ENCODE measurements around the gene MAPK1.
"Not testable (repeated sequence)": the region's sequence is repeated elsewhere in the genome, so short reads cannot be mapped to it uniquely, and the experiment has no call there.

MAPK1 gene

GRCh38 chr22:21811982-21812381 is 55.5 kb downstream of the MAPK1 start:
- H3K4me3 ChIP-seq (replicated peaks in 1 of 2; ENCODE audit: low read depth in 2 of 2, low read length in 2 of 2): no peak overlapping the region
- TF ChIP-seq, protein P1, sequence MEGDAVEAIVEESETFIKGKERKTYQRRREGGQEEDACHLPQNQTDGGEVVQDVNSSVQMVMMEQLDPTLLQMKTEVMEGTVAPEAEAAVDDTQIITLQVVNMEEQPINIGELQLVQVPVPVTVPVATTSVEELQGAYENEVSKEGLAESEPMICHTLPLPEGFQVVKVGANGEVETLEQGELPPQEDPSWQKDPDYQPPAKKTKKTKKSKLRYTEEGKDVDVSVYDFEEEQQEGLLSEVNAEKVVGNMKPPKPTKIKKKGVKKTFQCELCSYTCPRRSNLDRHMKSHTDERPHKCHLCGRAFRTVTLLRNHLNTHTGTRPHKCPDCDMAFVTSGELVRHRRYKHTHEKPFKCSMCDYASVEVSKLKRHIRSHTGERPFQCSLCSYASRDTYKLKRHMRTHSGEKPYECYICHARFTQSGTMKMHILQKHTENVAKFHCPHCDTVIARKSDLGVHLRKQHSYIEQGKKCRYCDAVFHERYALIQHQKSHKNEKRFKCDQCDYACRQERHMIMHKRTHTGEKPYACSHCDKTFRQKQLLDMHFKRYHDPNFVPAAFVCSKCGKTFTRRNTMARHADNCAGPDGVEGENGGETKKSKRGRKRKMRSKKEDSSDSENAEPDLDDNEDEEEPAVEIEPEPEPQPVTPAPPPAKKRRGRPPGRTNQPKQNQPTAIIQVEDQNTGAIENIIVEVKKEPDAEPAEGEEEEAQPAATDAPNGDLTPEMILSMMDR (IDR thresholded peaks at IDR 0.05; ENCODE audit: low read depth, low read length): no peak

GRCh38 chr22:21807544-21808529 is 59.6 kb downstream of the MAPK1 start:
- no peak overlapping the region for H3K4me3 ChIP-seq (replicated peaks in 1 of 2; ENCODE audit: low read depth in 2 of 2, low read length in 2 of 2)
- TF ChIP-seq, protein P1 (IDR thresholded peaks at IDR 0.05; ENCODE audit: low read depth, low read length): no peak
- peak in 1 of 2 donors; percentile 16 for DNase-seq (ENCODE audit: low read depth in 2 of 2)

More at GRCh38 chr22:21811982-21812381, 55.5 kb downstream of the MAPK1 start:
- DNase-seq (ENCODE audit: low read depth in 2 of 2): no peak

DNA sequence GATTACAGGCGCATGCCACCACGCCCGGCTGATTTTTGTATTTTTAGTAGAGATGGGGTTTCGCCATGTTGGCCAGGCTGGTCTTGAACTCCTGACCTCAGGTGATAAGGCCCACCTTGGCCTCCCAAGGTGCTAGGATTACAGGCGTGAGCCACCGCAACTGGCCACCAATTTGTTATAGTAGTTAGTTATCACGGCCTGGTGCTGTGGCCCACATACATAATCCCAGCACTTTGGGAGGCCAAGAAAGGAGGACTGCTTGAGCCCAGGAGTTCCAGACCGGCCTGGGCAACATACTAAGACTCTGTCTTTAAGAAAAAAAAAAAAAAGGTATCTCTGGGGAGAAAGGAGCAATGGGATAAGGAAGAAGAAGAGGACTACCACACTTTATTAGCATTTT is 62.1 kb downstream of the MAPK1 start:
- not testable (repeated sequence) for DNase-seq (ENCODE audit: low read depth in 2 of 2); H3K4me3 ChIP-seq (replicated peaks in 1 of 2; ENCODE audit: low read depth in 2 of 2, low read length in 2 of 2)

DNA sequence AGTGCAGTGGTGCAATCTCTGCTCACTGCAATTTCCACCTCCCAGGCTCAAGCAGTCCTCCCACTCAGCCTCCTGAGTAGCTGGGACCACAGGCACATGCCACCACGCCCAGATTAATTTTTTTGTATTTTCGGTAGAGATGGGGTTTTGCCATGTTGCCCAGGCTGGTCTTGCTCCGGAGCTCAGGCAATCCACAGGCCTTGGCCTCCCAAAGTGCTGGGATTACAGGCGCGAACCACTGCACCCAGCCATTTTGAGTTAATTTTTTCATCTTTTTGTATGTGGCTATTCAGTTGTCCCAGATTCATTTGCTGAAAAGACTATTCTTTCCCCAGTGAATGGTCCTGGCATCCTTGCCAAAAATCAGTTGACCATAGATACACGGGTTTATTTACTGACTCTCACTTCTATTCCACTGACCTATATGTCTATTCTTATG is 63.6 kb downstream of the MAPK1 start:
- DNase-seq (ENCODE audit: low read depth in 2 of 2): no peak
- TF ChIP-seq, protein P1 (IDR thresholded peaks at IDR 0.05; ENCODE audit: low read depth, low read length): no peak
- H3K4me3 ChIP-seq (replicated peaks in 1 of 2; ENCODE audit: low read depth in 2 of 2, low read length in 2 of 2): no peak overlapping the region

GRCh38 chr22:21802673-21803072 is 64.8 kb downstream of the MAPK1 start:
- TF ChIP-seq, protein P1 (IDR thresholded peaks at IDR 0.05; ENCODE audit: low read depth, low read length): no peak
- H3K4me3 ChIP-seq (replicated peaks in 1 of 2; ENCODE audit: low read depth in 2 of 2, low read length in 2 of 2): no peak overlapping the region
- DNase-seq (ENCODE audit: low read depth in 2 of 2): no peak

DNA sequence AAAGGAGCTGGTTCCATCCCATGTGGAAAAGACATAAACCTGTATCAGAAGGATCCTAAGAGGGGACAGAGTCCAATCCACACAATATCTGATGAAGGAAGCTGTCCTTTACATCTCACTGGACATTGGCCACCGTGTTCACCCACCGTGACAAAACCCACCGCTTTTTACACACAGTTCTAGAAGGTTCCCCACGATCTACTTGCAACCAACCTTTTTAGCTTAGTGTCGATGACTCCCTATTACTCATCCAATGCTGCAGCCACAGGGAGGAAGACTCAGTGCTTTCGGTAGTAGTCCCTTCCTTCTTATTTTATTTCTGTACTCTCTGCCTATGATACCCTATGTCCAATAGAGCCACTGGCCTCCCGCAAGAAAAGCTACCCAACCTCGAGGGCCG is 65.4 kb downstream of the MAPK1 start:
- DNase-seq (ENCODE audit: low read depth in 2 of 2): peak in 1 of 2 donors; percentile 32
- H3K4me3 ChIP-seq (replicated peaks in 1 of 2; ENCODE audit: low read depth in 2 of 2, low read length in 2 of 2): no peak overlapping the region
- TF ChIP-seq, protein P1 (IDR thresholded peaks at IDR 0.05; ENCODE audit: low read depth, low read length): no peak

DNA sequence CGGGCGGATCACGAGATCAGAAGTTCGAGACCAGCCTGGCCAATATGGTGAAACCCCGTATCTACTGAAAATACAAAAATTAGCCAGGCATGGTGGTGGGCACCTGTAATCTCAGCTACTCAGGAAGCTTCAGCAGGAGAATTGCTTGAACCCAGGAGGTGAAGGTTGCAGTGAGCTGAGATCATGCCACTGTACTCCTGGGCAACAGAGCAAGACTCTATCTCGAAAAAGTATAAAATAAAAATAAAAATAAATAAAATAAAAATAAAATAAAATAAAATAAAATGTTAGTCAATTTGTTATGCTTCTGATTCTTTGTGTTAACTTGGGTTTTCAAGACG is 66.2 kb downstream of the MAPK1 start:
- not testable (repeated sequence) for DNase-seq (ENCODE audit: low read depth in 2 of 2); H3K4me3 ChIP-seq (replicated peaks in 1 of 2; ENCODE audit: low read depth in 2 of 2, low read length in 2 of 2)

Measured in cardiac fibroblast (primary cell).